ENCODE data around the gene NCOA1. TPM values are rescaled to one million over a fixed set of nuclear protein-coding genes. Genes with fewer than 3 reads are reported as not detected.
"Not testable (repeated sequence)": the region's sequence is repeated elsewhere in the genome, so short reads cannot be mapped to it uniquely, and the experiment has no call there.

NCOA1 gene
- total RNA-seq, 1 donor from 2014 or later: 11.0 TPM

DNA sequence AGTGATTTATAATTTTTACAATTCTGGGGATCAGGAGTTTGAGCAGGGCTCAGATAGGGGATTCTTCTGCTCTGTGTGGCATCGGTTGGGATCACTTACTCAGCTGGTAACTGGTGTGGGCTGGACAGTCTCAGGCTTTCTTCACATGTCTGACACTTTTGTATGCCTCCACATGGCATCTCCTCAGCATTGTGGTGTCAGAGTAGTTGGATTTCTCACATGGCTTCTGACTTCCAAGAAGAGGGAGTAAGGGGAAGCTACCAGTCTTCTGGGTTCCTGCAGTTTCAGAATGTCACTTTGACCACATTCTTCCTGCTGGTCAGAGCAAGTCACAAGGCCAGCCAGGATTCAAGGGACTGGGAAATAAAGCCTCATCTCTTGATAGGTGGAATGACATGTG is 55.6 kb downstream of the NCOA1 start:
- no peak overlapping the region for H3K4me3 ChIP-seq (ENCODE audit: low read depth, low read length)
- TF ChIP-seq, protein P1, sequence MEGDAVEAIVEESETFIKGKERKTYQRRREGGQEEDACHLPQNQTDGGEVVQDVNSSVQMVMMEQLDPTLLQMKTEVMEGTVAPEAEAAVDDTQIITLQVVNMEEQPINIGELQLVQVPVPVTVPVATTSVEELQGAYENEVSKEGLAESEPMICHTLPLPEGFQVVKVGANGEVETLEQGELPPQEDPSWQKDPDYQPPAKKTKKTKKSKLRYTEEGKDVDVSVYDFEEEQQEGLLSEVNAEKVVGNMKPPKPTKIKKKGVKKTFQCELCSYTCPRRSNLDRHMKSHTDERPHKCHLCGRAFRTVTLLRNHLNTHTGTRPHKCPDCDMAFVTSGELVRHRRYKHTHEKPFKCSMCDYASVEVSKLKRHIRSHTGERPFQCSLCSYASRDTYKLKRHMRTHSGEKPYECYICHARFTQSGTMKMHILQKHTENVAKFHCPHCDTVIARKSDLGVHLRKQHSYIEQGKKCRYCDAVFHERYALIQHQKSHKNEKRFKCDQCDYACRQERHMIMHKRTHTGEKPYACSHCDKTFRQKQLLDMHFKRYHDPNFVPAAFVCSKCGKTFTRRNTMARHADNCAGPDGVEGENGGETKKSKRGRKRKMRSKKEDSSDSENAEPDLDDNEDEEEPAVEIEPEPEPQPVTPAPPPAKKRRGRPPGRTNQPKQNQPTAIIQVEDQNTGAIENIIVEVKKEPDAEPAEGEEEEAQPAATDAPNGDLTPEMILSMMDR (conservative IDR thresholded peaks at IDR 0.05; ENCODE audit: low read depth, low read length): no peak
- DNase-seq (ENCODE audit: low read depth): no peak

DNA sequence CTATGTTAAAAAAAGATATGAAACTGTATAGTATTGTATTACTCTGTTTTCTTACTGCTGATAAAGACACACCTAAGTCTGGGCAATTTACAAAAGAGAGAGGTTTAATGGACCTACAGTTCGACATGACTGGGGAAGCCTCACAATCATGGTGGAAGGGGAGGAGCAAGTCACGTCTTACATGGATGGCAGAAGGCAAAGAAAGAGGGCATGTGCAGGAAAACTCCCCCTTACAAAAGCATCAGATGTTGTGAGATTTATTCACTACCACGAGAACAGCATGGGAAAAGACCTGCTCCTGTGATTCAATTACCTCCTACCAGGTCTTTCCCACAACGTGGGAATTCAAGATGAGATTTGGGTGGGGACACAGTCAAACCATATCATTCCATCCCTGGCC is 57.0 kb downstream of the NCOA1 start:
- TF ChIP-seq, protein P1 (conservative IDR thresholded peaks at IDR 0.05; ENCODE audit: low read depth, low read length): no peak
- no peak overlapping the region for H3K4me3 ChIP-seq (ENCODE audit: low read depth, low read length)
- DNase-seq (ENCODE audit: low read depth): no peak

DNA sequence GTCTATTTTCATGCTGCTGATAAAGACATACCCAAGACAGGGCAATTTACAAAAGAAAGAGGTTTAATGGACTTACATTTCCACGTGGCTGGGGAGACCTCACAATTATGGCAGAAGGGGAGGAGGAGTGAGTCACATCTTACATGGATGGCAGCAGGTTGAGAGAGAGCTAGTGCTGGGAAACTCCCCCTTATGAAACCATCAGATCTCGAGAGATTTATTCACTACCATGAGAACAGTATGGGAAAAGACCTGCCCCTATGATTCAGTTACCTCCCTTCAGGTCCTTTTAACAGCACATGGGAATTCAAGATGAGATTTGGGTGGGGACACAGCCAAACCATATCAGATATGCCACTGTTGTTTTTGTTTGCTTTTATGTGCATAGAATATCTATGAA is 59.2 kb downstream of the NCOA1 start:
- not testable (repeated sequence) for DNase-seq (ENCODE audit: low read depth); H3K4me3 ChIP-seq (ENCODE audit: low read depth, low read length)

DNA sequence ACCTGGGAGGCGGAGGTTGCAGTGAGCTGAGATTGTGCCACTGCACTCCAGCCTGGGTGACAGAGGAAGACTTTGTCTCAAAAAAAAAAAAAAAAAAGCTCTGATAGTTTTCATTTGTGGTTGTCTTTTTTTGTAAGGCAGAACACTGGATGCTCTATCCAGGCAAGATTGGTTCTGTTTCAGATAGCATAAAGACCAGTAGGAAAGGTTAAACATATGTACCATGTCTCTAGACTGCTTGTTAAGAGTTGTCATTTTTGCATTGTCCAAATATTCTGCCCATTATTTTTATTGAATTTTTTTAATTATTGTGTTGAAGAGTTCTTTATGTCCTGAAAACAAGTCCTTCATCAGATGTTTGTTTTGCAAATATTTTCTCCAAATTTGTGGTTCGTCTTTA is 60.0 kb downstream of the NCOA1 start:
- DNase-seq (ENCODE audit: low read depth): no peak
- TF ChIP-seq, protein P1 (conservative IDR thresholded peaks at IDR 0.05; ENCODE audit: low read depth, low read length): no peak
- H3K4me3 ChIP-seq (ENCODE audit: low read depth, low read length): no peak overlapping the region

DNA sequence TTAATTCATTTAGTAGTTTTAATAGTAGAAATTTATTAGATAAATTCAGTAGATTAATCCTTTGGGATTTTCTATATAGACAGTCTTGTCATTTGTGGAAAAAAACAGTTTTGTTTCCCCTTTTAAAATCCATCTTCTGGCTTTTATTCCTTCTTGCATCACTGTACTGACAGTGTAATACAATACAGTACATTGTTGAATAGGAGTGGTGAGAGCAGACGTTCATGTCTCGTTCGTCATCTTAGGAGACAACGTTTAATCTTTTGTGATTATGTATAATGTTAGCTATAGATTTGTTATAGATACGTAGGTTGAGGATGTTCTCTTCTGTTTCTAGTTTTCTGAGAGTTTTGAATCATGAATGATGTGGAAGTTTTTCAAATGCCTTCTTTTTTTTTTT is 61.8 kb downstream of the NCOA1 start:
- TF ChIP-seq, protein P1 (conservative IDR thresholded peaks at IDR 0.05; ENCODE audit: low read depth, low read length): no peak
- H3K4me3 ChIP-seq (ENCODE audit: low read depth, low read length): no peak overlapping the region
- no peak for DNase-seq (ENCODE audit: low read depth)

DNA sequence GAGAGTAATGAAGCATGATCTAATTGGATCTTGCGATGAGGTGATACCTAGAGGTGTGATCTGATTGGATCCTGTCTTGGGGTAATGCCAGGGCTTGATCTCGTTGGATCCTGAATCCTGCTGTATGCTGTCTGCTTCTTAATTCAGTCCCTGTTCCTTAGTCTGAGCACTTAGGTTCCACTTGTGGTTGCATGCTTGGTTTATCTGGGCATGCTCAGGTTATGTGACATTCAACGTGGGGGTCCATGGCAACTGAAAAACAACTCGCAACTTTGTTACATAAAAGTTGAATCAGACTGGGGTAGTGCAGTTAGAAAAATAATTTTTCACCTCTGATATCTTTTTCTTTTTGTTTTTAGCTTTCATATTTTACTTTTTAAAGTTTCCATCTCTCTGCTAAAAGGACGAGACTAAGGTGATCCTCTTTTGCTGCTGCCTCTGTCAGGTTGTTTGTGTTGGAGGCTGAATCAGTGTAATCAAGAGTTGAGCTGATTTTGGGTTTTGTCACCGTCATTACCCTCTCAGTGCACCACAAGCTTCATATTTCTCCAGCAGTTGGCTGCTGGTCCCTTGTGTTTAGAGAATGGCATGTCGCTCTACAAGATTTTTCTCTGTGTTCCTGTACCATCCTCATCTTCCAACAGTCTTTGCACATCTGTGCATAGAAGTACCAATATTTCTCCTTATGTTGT is 67.9 kb downstream of the NCOA1 start:
- peak; percentile 26 for DNase-seq (ENCODE audit: low read depth)
- TF ChIP-seq, protein P1 (conservative IDR thresholded peaks at IDR 0.05; ENCODE audit: low read depth, low read length): no peak
- H3K4me3 ChIP-seq (ENCODE audit: low read depth, low read length): no peak overlapping the region

DNA sequence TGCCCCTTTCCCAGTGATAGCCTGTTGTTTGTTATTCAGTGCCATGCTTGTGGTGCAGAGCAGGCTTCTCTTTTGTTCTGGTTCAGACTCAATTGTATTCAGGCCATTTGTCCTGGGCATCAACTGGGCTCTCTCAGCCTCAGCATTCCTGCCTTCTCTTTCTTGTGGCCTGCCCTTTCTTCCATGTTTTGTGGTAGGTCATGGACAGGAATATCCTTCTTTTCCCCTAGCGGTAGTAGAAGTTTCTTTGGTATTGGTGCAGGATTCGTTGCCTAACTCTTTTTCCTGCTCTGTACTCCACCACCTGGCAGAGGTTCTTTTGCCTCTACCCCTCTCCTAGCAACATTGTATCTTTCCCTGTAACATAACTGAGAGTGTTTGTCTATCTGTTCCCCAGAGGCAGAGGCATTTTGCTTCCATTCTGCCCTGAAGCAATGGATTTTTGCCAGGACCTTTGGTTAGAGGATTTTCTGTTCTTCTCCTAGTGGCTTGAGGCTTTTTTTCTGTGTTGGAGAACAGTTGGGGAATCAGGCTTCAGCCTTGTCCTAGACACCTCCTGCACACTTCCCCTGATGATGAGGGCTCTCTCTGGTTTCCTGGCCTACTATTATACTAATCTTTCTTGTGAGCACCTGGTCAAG is 68.5 kb downstream of the NCOA1 start:
- no peak overlapping the region for H3K4me3 ChIP-seq (ENCODE audit: low read depth, low read length)
- TF ChIP-seq, protein P1 (conservative IDR thresholded peaks at IDR 0.05; ENCODE audit: low read depth, low read length): no peak
- no peak for DNase-seq (ENCODE audit: low read depth)

Data from epithelial cell of proximal tubule (primary cell).